Fibroblast of skin of back (primary cell): Measurements from ENCODE around the gene OGG1.
A peak's percentile ranks its signal among the peaks of the same experiment; 100 is the strongest.

Experiments used
- DNase-seq: peaks from one replicate; pipeline ENCODE4 v3.0.0-alpha.2; 2013

OGG1 gene

GRCh38 chr3:9727743-9728142, 22.0 kb upstream of the OGG1 start:
- DNase-seq, result no peak

GRCh38 chr3:9729419-9729818, 20.3 kb upstream of the OGG1 start:
- no peak for DNase-seq

GRCh38 chr3:9730657-9731205, 19.0 kb upstream of the OGG1 start:
- peak; percentile 27 for DNase-seq

- peak; percentile 99 for DNase-seq
These were observed 18.3 kb upstream of the OGG1 start, which contains the start of gene BRPF1 for GRCh38 chr3:9731206-9732079. Gene BRPF1 (plus strand): TSS chr3:9731735. CDS start chr3:9734141, 2,406 bp downstream.

GRCh38 chr3:9732080-9732739, 17.5 kb upstream of the OGG1 start:
- no peak for DNase-seq

- no peak for DNase-seq
These were observed 17.0 kb upstream of the OGG1 start for GRCh38 chr3:9732740-9733115.

- no peak for DNase-seq
These were observed 12.9 kb upstream of the OGG1 start for GRCh38 chr3:9736831-9737230.

- DNase-seq, result no peak
These were observed 10.6 kb upstream of the OGG1 start for GRCh38 chr3:9739181-9739580.

GRCh38 chr3:9742560-9742959, 7.2 kb upstream of the OGG1 start:
- DNase-seq, result no peak

- no peak for DNase-seq
These were observed 6.2 kb upstream of the OGG1 start for GRCh38 chr3:9743548-9743947.

GRCh38 chr3:9744162-9744561, 5.6 kb upstream of the OGG1 start:
- DNase-seq, result no peak

- no peak for DNase-seq
These were observed 4.2 kb upstream of the OGG1 start for GRCh38 chr3:9745521-9745920.

- peak; percentile 44 for DNase-seq
These were observed 3.4 kb upstream of the OGG1 start for GRCh38 chr3:9746330-9746729.

- DNase-seq, result no peak
These were observed 2.5 kb upstream of the OGG1 start for GRCh38 chr3:9747267-9747666.

GRCh38 chr3:9748031-9748430, 1.7 kb upstream of the OGG1 start:
- DNase-seq, result no peak

GRCh38 chr3:9749296-9749644, 482 bp upstream of the OGG1 start:
- no peak for DNase-seq

GRCh38 chr3:9750556-9751411, 1.0 kb downstream of the OGG1 start:
- DNase-seq, result no peak

GRCh38 chr3:9754678-9755077, 4.9 kb downstream of the OGG1 start:
- DNase-seq, result no peak

GRCh38 chr3:9757427-9757826, 7.7 kb downstream of the OGG1 start:
- DNase-seq, result no peak

- no peak for DNase-seq
These were observed 11.2 kb downstream of the OGG1 start for GRCh38 chr3:9760779-9761505.

GRCh38 chr3:9761919-9762318, 12.2 kb downstream of the OGG1 start:
- DNase-seq, result no peak

GRCh38 chr3:9762871-9763270, 13.1 kb downstream of the OGG1 start:
- DNase-seq, result no peak
